Measurements from ENCODE around the gene IDUA. TPM values are rescaled to one million over a fixed set of nuclear protein-coding genes. Genes with fewer than 3 reads are reported as not detected.
A peak's percentile ranks its signal among the peaks of the same experiment; 100 is the strongest.
"Not testable (repeated sequence)": the region's sequence is repeated elsewhere in the genome, so short reads cannot be mapped to it uniquely, and the experiment has no call there.

Gene IDUA
- total RNA-seq (100 to 1,000 TPM in 1 of 5 donors, 10 to 100 TPM in 3, 1 to 10 TPM in 1; 8.8 to 278 (median 92.4) TPM), polyA plus RNA-seq (10 to 100 TPM; 10.8 to 21.9 (median 15.4) TPM)
- long read RNA-seq, donor 1, partial matches to known transcripts, result 0 of 1 reads
- long read RNA-seq, donor 1, other reads (novel, unspliced or antisense), result 0 of 1 reads
- long read RNA-seq, donor 2, result 0 reads
- long read RNA-seq, donor 3, result 0 reads
- long read RNA-seq, donor 4, result 0 reads
- long read RNA-seq, donor 5, partial matches to known transcripts, result 0 of 2 reads
- long read RNA-seq, donor 5, other reads (novel, unspliced or antisense), result 0 of 2 reads
- long read RNA-seq, donor 6, result 0 reads
- long read RNA-seq, donor 7, result 0 reads
- long read RNA-seq, donor 8, partial matches to known transcripts, result 0 of 2 reads
- long read RNA-seq, donor 8, other reads (novel, unspliced or antisense), result 0 of 2 reads
- long read RNA-seq, donor 9, partial matches to known transcripts, result 0 of 1 reads
- long read RNA-seq, donor 9, other reads (novel, unspliced or antisense), result 0 of 1 reads
- long read RNA-seq, donor 10, result 0 reads

- Histone ChIP-seq H3K36me3 (peaks cover 0 to 33% (median 21%) of the 10 kb centered on the region in 4 donors), H3K4me3 (peak within 1 kb of the TSS; percentile 65 to 96 (median 82)), H3K4me1 (peaks cover 37 to 55% (median 48%) of the 10 kb centered on the region in 4 donors), H3K9me3 (no peaks in the 10 kb centered on the region), H3K27ac (peak within 1 kb of the TSS; percentile 72 to 89 (median 75)), H3K27me3 (no peaks in the 10 kb centered on the region)
- peak in 2 of 3 donors; percentile 7 to 51 for TF ChIP-seq POLR2AphosphoS5 (IDR thresholded peaks at IDR 0.05)
- TF ChIP-seq EP300 (IDR thresholded peaks at IDR 0.05), result no peak
- TF ChIP-seq POLR2A (IDR thresholded peaks at IDR 0.05), result no peak
- TF ChIP-seq CTCF (IDR thresholded peaks at IDR 0.05), result peak in 3 of 7 experiments; percentile 4 to 43 (median 37)
- peak; percentile 83 to 93 for DNase-seq
- intact Hi-C loops (cut with DNase I; ENCODE audit: low total_unique reads), result no loop called here
- 0 to 1% (median 1%) methylated on average over 16 to 69 of the region's 69 CpGs for WGBS, 5 donors
Measured at GRCh38 chr4:986879-987623, at the start of gene IDUA. Gene IDUA (plus strand): TSS chr4:987044. CDS start chr4:987085, 41 bp downstream.

- H3K4me1 ChIP-seq, H3K27me3 ChIP-seq, H3K9me3 ChIP-seq, H3K4me3 ChIP-seq, H3K27ac ChIP-seq, DNase-seq: not testable (repeated sequence)
- H3K36me3 ChIP-seq, result peaks cover 0 to 14% (median 10%) of the 10 kb centered on the region in 4 donors
- intact Hi-C loops (cut with DNase I; ENCODE audit: low total_unique reads), result loop anchor here (5.0 kb wide), 1 partner anchor 33 kb away; the partner anchor contains the start of gene DGKQ
- WGBS, 5 donors, result 73 to 86% (median 84%) methylated on average over 4 of the region's 4 CpGs
Measured at GRCh38 chr4:939508-939907, 47.3 kb upstream of the IDUA start.

- peaks cover 0 to 18% (median 10%) of the 10 kb centered on the region in 4 donors for H3K36me3 ChIP-seq
- H3K4me1 ChIP-seq, result peaks cover 0 to 25% (median 4%) of the 10 kb centered on the region in 4 donors
- H3K4me3 ChIP-seq, result no peak overlapping the region
- no peaks in the 10 kb centered on the region for H3K27me3 ChIP-seq
- no peak for TF ChIP-seq POLR2AphosphoS5 (IDR thresholded peaks at IDR 0.05)
- TF ChIP-seq POLR2A (IDR thresholded peaks at IDR 0.05), result no peak
- TF ChIP-seq EP300 (IDR thresholded peaks at IDR 0.05), result no peak
- TF ChIP-seq CTCF (IDR thresholded peaks at IDR 0.05), result no peak
- intact Hi-C loops (cut with DNase I; ENCODE audit: low total_unique reads), result no loop called here
- peak in 1 of 2 donors; percentile 46 for DNase-seq
- H3K9me3 ChIP-seq, result no peaks in the 10 kb centered on the region
- 39 to 51% (median 46%) methylated on average over 28 of the region's 28 CpGs for WGBS, 5 donors
- H3K27ac ChIP-seq, result no peak overlapping the region
Measured at GRCh38 chr4:945274-946102, 41.4 kb upstream of the IDUA start.

- intact Hi-C loops (cut with DNase I; ENCODE audit: low total_unique reads), result no loop called here
- Histone ChIP-seq H3K4me1 (peaks cover 0 to 25% (median 4%) of the 10 kb centered on the region in 4 donors), H3K36me3 (peaks cover 0 to 23% (median 12%) of the 10 kb centered on the region in 4 donors), H3K27ac (no peak overlapping the region), H3K4me3 (no peak overlapping the region), H3K9me3 (no peaks in the 10 kb centered on the region), H3K27me3 (no peaks in the 10 kb centered on the region)
- 69 to 80% (median 79%) methylated on average over 6 to 9 of the region's 9 CpGs for WGBS, 5 donors
- TF ChIP-seq EP300 (IDR thresholded peaks at IDR 0.05) (no peak), POLR2A (IDR thresholded peaks at IDR 0.05) (no peak), POLR2AphosphoS5 (IDR thresholded peaks at IDR 0.05) (no peak), CTCF (IDR thresholded peaks at IDR 0.05) (no peak)
- DNase-seq, result no peak
Measured at GRCh38 chr4:946103-946450, 40.8 kb upstream of the IDUA start.
